IPS DF 4.7 (cell line): Measurements from ENCODE around the gene PIGT.

ENCODE experiments used
- DNase-seq: peaks from one replicate; pipeline ENCODE4 v3.0.0-alpha.2; 2013; ENCODE audit warnings: low spot score; ENCODE audit errors: extremely low read depth

PIGT gene

DNA sequence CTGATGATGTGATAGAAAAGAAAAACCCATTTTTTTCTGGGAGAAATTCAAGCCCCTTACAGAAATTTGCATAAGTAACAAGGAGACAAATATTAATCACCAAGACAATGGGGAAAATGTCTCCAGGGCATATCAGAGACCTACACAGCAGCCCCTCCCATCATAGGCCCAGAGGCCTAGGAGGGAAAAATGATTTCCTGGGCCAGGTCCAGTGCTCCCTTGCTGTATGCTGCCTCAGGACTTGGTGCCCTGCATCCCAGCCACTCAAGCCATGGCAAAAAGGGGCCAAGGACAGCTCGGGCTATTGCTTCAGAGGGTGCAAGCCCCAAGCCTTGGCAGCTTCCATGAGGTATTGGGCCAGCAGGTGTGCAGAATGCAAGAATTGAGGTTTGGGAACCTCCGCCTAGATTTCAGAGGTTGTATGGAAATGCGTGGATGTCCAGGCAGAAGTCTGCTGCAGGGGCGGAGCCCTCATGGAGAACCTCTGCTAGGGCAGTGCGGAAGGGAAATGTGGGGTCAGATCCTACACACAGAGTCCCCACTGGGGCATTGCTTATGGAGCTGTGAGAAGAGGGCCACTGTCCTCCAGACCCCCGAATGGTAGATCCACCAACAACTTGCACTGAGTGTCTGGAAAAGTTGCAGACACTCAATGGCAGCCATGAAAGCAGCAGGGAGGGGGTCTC is 15.5 kb upstream of the PIGT start:
- no peak for DNase-seq

GRCh38 chr20:45402946-45403345 is 13.0 kb upstream of the PIGT start:
- DNase-seq: no peak

DNA sequence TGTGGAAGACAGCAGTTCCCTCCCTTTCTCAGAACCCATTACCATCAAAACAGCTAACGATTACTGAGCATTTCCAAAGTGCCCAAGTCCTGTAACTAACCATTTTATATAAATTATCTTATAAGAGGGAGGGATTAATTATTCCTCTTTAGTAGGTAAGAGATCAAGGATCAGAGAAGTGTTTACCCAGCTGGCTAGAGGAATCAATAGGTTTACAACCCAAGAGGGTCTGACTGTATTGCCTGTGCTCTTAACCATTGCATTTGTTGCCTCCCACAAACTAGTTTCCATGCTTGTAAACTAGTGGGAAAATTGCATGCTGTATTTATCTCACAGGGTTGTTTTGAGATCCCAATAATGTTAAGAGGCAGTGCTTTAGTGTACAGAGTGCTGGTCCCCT is 11.5 kb upstream of the PIGT start:
- no peak for DNase-seq

DNA sequence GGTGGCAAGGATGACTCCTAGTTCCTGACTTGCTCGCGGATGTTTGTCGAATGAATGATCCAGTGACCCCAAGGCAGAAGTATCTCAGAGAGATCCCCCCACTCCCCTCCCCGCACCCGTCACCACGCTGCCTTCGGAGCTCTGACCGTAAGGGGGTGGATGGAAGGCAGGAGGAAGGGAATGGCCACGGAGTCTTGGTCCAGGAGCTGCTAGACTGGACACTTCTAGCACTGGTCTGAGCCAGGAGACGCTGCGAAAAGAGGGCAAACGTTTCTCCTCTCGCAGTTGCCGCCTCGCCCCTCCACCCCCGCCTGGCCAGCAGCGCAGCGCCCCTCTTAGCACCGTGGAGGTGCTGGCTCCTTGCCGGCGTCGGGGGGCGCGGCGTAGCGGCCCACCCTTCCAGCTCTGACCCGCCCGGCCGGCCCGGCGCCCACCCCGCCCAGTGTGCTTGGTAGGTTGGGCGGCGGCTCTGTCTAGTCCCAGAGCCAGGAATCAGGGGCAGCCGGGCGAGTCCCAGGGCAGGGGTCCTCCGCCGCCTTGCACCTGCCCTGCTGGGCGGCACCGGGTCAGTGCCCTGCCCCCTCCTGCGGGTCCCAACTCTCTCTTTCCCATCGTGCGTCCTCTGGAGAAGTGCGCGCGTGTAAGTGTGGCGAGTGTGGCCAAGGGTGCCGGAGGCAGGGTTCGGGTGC is 10.2 kb upstream of the PIGT start:
- no peak for DNase-seq

GRCh38 chr20:45406260-45407066 is 9.5 kb upstream of the PIGT start:
- no peak for DNase-seq

GRCh38 chr20:45407067-45407745 is 8.7 kb upstream of the PIGT start:
- no peak for DNase-seq

GRCh38 chr20:45407783-45408645 is 7.9 kb upstream of the PIGT start, which contains the start of gene DBNDD2:
Gene DBNDD2, plus strand, starts transcription at chr20:45408289. Its CDS starts 179 bp downstream, at chr20:45408468.
- DNase-seq: no peak

DNA sequence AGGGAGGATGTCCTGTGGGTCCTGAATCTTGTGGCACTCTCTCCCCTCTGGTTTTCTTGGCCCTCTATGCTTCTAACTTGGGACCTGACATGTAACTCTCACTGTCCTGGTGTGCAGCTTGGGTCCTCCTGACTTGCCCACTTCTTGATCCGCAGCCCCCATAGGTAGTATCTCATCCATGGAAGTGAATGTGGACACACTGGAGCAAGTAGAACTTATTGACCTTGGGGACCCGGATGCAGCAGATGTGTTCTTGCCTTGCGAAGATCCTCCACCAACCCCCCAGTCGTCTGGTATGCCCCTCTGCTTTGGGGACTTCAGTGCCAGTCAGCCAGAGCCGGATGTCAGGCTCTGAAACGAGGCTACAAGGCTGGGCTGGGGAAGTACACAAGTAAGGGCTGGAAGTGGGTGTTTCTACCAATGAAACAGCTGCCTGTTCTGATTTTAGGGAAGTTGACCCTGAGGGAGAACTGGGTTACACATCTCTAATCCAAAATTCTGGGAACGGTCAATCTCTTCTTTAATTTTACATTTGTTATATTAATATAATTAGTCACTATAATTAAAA is 7.2 kb upstream of the PIGT start:
- DNase-seq: no peak

- DNase-seq: no peak
These were observed 6.2 kb upstream of the PIGT start for GRCh38 chr20:45409521-45410272.

DNA sequence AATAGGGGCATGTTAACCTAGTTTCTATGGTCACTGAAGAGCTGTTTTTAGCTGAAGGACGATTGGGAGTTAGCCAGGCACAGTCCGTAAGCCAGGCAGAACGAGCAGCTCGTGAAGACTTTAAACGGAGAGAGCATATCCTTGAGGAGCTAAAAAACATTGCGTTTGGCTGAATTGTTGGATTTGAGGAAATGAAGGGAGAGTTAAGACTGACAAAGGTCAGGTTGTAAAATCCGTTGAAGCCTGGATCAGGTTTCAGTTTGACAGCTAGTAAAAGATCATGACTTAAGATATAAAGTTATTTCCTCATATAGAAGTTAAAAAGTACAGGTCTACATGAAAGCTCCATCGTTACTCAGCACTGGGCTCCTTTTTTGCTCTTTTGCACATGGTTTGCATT is 5.1 kb upstream of the PIGT start:
- DNase-seq: no peak

- DNase-seq: no peak
These were observed 3.3 kb upstream of the PIGT start for GRCh38 chr20:45412653-45413052.

- DNase-seq: no peak
These were observed 2.5 kb upstream of the PIGT start for GRCh38 chr20:45413479-45413878.

GRCh38 chr20:45416917-45417316 is 976 bp downstream of the PIGT start:
- no peak for DNase-seq

GRCh38 chr20:45419188-45420091 is 3.5 kb downstream of the PIGT start:
- no peak for DNase-seq

GRCh38 chr20:45420125-45420524 is 4.2 kb downstream of the PIGT start:
- no peak for DNase-seq

DNA sequence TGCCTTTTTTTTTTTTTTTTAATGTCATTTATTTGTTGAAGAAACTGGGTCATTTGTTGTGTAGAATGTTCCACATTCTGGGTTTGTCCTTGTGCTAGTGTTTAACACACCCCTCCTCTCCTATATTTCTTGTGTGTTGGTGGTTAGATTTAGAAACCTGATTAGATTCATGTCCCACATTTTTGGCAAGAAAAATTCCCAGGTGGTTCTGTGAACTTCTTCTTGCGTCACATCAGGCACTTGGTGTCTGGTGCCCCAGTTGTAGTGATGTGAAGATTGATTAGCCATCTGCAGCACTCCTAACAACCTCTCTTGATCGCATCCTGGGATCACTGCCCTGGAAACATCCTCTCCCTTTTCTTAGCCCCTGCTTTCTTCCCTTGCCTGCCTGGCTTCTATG is 7.8 kb downstream of the PIGT start:
- no peak for DNase-seq

GRCh38 chr20:45425561-45425960 is 9.6 kb downstream of the PIGT start:
- DNase-seq: no peak

DNA sequence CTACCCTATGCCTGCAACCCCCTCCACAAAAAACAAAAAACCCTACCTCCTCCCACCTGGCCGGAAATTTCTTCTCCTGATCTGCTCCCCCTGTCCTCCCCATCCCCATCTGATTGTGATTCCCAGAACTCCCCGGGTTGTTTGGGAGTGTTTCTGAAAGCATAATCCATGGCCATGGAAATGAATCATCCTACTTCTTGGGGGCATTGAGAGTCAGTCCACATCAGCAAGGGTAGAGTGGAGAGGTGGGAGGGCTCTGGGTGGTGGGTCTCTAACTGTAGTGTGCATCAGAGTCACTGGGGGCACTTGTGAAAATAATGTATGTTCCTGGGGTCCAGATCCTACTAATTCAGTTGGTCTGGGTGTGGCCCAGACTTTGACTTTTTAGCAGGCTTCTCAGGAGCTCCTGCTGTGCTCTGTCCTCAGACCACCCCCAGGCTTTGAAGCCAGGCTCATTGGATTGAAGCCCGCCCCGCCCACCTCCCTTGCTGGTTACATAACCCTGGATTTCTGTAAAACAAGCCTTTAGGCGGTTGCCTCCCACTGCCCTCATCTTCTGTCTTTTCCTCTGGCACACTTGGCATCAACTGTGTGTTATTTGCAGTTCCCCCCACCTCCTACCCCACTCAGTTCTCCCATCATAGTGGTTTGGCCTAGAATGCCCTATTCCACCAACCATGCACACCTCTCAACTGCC is 10.5 kb downstream of the PIGT start:
- no peak for DNase-seq
